Activated CD4-positive, alpha-beta memory T cell treated with anti-CD3 and anti-CD28 coated beads, Interleukin-2, amount 10 ng/mL, durations not matched to agents 7 days and 5 days (primary cell): ENCODE results near the gene PLXND1. TPM values are rescaled to one million over a fixed set of nuclear protein-coding genes. Genes with fewer than 3 reads are reported as not detected.

Experiments
- CTCF ChIA-PET: fragments of 350-600 bp; sonication (Branson Sonifier 250); formaldehyde crosslinking; loops from one replicate; lab custom pipeline; 2021; ENCODE audit warnings: antibody characterized with exemption, inconsistent platforms; lab: Charles Lee
- POLR2A ChIA-PET: fragments of 350-600 bp; sonication (Branson Sonifier 250); formaldehyde crosslinking; loops from one replicate; lab custom pipeline; 2021; ENCODE audit warnings: antibody characterized with exemption; lab: Charles Lee
- DNase-seq: peaks from one replicate; pipeline ENCODE4 v3.0.0-alpha.2; 2020
- H3K27ac Mint-ChIP-seq: one replicate; pipeline ENCODE4 v1.8.0; 2021; ENCODE audit warnings: mild to moderate bottlenecking, mixed read lengths
- H3K27me3 Mint-ChIP-seq: one replicate; pipeline ENCODE4 v1.8.0; 2021; ENCODE audit warnings: mixed read lengths
- H3K36me3 Mint-ChIP-seq: one replicate; pipeline ENCODE4 v1.8.0; 2021; ENCODE audit warnings: low read depth, mixed read lengths
- H3K4me1 Mint-ChIP-seq: one replicate; pipeline ENCODE4 v1.8.0; 2021; ENCODE audit warnings: mixed read lengths
- H3K4me3 Mint-ChIP-seq: one replicate; pipeline ENCODE4 v1.8.0; 2021; ENCODE audit warnings: mild to moderate bottlenecking, mixed read lengths
- H3K9me3 Mint-ChIP-seq: one replicate; pipeline ENCODE4 v1.8.0; 2021; ENCODE audit warnings: mixed read lengths
- total RNA-seq, 2 experiments: library from RNA; stranded (reverse); gene quantifications; one replicate each; pipeline ENCODE4 v1.2.3, GENCODE V29; 2021

The PLXND1 gene
- total RNA-seq, 2 experiments from 2014 or later: 13.4 to 18.0 TPM

DNA sequence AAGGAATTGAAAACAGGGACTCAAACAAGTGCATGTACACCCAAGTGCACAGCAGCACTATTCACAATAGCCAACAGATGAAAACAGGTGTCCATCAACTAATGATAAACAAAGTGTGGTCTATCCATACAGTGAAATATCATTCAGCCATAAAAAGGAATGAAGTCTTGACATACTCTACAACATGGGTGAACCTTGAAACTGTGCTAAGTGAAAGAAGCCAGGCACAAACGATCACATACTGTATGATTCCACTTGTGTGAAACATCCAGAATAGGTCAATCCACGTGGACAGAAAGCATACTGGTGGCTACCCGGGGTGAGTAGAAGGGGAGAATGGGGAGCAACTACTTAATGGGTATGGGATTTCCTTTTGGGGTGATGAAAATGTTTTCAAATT is 29.6 kb upstream of the PLXND1 start:
- no peaks in the 10 kb centered on the region for H3K9me3 Mint-ChIP-seq
- POLR2A ChIA-PET: no interaction called here
- no peak overlapping the region for H3K4me3 Mint-ChIP-seq
- H3K27ac Mint-ChIP-seq: no peak overlapping the region
- CTCF ChIA-PET: no interaction called here
- H3K27me3 Mint-ChIP-seq: peaks cover 16% of the 10 kb centered on the region
- H3K4me1 Mint-ChIP-seq: no peaks in the 10 kb centered on the region
- no peak for DNase-seq
- H3K36me3 Mint-ChIP-seq: no peaks in the 10 kb centered on the region

- Mint-ChIP-seq H3K27ac (no peak overlapping the region), H3K36me3 (no peaks in the 10 kb centered on the region), H3K4me3 (no peak overlapping the region), H3K9me3 (no peaks in the 10 kb centered on the region), H3K27me3 (peaks cover 16% of the 10 kb centered on the region), H3K4me1 (no peaks in the 10 kb centered on the region)
- no peak for DNase-seq
- POLR2A ChIA-PET: no interaction called here
- CTCF ChIA-PET: no interaction called here
These were observed 29.2 kb upstream of the PLXND1 start for GRCh38 chr3:129635656-129636055.

- Mint-ChIP-seq H3K4me3 (no peak overlapping the region), H3K9me3 (no peaks in the 10 kb centered on the region), H3K36me3 (no peaks in the 10 kb centered on the region), H3K27me3 (peaks cover 16% of the 10 kb centered on the region), H3K27ac (no peak overlapping the region), H3K4me1 (no peaks in the 10 kb centered on the region)
- ChIA-PET POLR2A (no interaction called here), CTCF (interaction anchor here (0.8 kb wide), 1 partner anchor 13 kb away, joined by 3 read pairs; no protein-coding TSS in a partner anchor)
- DNase-seq: no peak
These were observed 27.4 kb upstream of the PLXND1 start for GRCh38 chr3:129633751-129634481.

DNA sequence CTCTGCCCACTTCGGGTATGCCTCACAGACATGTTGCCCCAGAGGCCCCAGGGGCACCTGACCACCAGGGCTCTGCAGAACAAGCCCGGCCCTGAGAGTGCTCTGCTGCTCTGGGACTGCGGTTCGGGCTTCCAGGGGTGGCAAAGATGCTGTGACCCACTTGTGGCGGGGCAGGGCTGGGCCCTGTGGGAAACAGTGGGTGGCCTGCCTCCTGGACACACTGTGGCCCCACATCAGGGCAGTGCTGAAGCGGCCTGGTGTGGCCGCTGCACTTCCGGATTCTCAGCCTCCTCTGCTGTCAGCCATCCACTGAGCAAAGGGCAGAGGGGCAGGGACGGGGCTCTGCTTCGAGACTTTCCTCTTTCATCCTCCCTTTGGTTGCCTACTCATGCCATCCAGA is 26.5 kb upstream of the PLXND1 start:
- DNase-seq: no peak
- ChIA-PET POLR2A (no interaction called here), CTCF (no interaction called here)
- H3K4me1 Mint-ChIP-seq: peaks cover 3% of the 10 kb centered on the region
- no peaks in the 10 kb centered on the region for H3K36me3 Mint-ChIP-seq
- peaks cover 19% of the 10 kb centered on the region for H3K27me3 Mint-ChIP-seq
- H3K9me3 Mint-ChIP-seq: no peaks in the 10 kb centered on the region
- no peak overlapping the region for H3K27ac Mint-ChIP-seq
- H3K4me3 Mint-ChIP-seq: no peak overlapping the region

- ChIA-PET CTCF (interaction anchor here (1.7 kb wide), 1 partner anchor 142 kb away, joined by 4 read pairs; no protein-coding TSS in a partner anchor), POLR2A (no interaction called here)
- no peak overlapping the region for H3K27ac Mint-ChIP-seq
- DNase-seq: no peak
- no peaks in the 10 kb centered on the region for H3K36me3 Mint-ChIP-seq
- no peak overlapping the region for H3K4me3 Mint-ChIP-seq
- peaks cover 7% of the 10 kb centered on the region for H3K4me1 Mint-ChIP-seq
- H3K27me3 Mint-ChIP-seq: peaks cover 22% of the 10 kb centered on the region
- H3K9me3 Mint-ChIP-seq: no peaks in the 10 kb centered on the region
These were observed 26.1 kb upstream of the PLXND1 start for GRCh38 chr3:129632556-129632955.

DNA sequence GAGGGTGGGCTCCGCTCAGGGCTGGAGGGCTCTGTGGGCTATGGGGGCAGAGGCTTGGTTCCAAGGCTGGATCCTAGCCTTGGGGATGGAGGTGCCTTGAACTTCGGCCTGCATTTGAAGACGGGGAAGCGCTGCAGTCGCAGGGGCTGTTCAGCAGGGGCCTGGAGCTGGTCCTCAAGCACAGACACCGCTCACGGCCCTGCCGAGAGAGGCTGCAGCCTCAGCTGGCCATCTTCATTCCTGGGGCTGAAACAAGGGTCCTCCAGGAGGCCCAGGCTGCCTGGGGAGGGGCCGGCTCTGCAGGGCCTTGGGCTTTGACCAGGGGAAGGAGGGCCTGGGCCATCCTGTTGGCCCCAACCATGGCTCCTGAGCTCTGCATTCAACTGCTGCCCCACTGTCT is 25.6 kb upstream of the PLXND1 start:
- Mint-ChIP-seq H3K9me3 (no peaks in the 10 kb centered on the region), H3K36me3 (no peaks in the 10 kb centered on the region), H3K4me3 (no peak overlapping the region), H3K4me1 (peaks cover 12% of the 10 kb centered on the region), H3K27ac (no peak overlapping the region), H3K27me3 (peaks cover 19% of the 10 kb centered on the region)
- ChIA-PET POLR2A (no interaction called here), CTCF (interaction anchor here (1.7 kb wide), 1 partner anchor 142 kb away, joined by 4 read pairs; no protein-coding TSS in a partner anchor)
- DNase-seq: no peak

- H3K4me3 Mint-ChIP-seq: no peak overlapping the region
- peaks cover 23% of the 10 kb centered on the region for H3K4me1 Mint-ChIP-seq
- H3K27me3 Mint-ChIP-seq: peaks cover 7% of the 10 kb centered on the region
- no peaks in the 10 kb centered on the region for H3K9me3 Mint-ChIP-seq
- CTCF ChIA-PET: interaction anchor here (1.4 to 2.5 kb wide), 2 partner anchors 139 to 196 kb away, joined by 3 to 17 read pairs; no protein-coding TSS in a partner anchor
- no peak overlapping the region for H3K27ac Mint-ChIP-seq
- POLR2A ChIA-PET: no interaction called here
- H3K36me3 Mint-ChIP-seq: no peaks in the 10 kb centered on the region
- DNase-seq: no peak
These were observed 22.5 kb upstream of the PLXND1 start for GRCh38 chr3:129629011-129629410.

- DNase-seq: no peak
- Mint-ChIP-seq H3K4me3 (peak overlapping the region; percentile 80), H3K27me3 (peaks cover 7% of the 10 kb centered on the region), H3K36me3 (no peaks in the 10 kb centered on the region), H3K9me3 (no peaks in the 10 kb centered on the region), H3K4me1 (peaks cover 23% of the 10 kb centered on the region), H3K27ac (no peak overlapping the region)
- ChIA-PET POLR2A (interaction anchor here (1.0 to 1.3 kb wide), 4 partner anchors 23 to 264 kb away, joined by 3 to 5 read pairs (median 4); no protein-coding TSS in a partner anchor), CTCF (interaction anchor here (0.8 to 2.5 kb wide), 6 partner anchors 18 to 197 kb away, joined by 3 to 17 read pairs (median 3); no protein-coding TSS in a partner anchor)
These were observed 21.7 kb upstream of the PLXND1 start for GRCh38 chr3:129628169-129628522.

GRCh38 chr3:129627350-129628168 is 21.1 kb upstream of the PLXND1 start:
- Mint-ChIP-seq H3K4me3 (peak overlapping the region; percentile 80), H3K9me3 (no peaks in the 10 kb centered on the region), H3K36me3 (no peaks in the 10 kb centered on the region), H3K4me1 (peaks cover 23% of the 10 kb centered on the region), H3K27ac (peak overlapping the region; percentile 79), H3K27me3 (peaks cover 7% of the 10 kb centered on the region)
- POLR2A ChIA-PET: interaction anchor here (0.9 to 1.3 kb wide), 8 partner anchors 22 to 265 kb away, joined by 3 to 5 read pairs (median 3); no protein-coding TSS in a partner anchor
- DNase-seq: peak; percentile 73
- CTCF ChIA-PET: interaction anchor here (0.8 to 2.5 kb wide), 8 partner anchors 19 to 300 kb away, joined by 3 to 17 read pairs (median 3); no protein-coding TSS in a partner anchor

DNA sequence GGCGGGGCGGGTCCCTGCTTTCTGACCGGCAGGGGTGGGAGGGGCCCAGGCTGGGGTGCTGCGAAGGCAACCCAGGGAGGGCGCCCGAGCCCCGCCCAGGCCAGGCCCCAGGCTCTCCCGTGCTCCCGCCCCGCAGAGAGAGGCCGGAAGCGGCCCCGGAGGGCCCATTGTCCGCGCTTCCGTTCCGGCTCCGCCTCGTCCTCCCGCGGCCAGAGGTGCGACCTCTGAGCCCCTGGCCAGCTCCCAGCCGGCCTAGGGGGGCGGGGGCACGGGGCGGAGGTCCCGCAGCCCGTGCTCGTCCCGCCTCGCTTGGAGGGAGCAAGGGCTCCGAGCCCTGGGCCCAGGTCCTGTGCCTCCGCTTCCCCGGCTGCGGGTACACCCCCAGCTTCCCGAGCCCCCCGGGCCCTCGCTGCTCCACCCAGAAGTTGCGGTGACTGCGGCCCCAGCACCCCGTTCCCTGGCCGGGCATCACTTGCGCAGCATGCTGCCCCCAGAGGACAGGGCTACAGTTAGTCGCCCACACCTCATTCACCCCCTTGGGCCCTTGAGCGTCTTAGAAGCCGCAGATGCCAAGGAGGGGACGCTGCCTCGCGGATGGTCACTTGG is 20.4 kb upstream of the PLXND1 start:
- Mint-ChIP-seq H3K27ac (peak overlapping the region; percentile 79), H3K9me3 (no peaks in the 10 kb centered on the region), H3K4me1 (peaks cover 23% of the 10 kb centered on the region), H3K4me3 (peak overlapping the region; percentile 80), H3K27me3 (peaks cover 7% of the 10 kb centered on the region), H3K36me3 (no peaks in the 10 kb centered on the region)
- DNase-seq: peak; percentile 79
- POLR2A ChIA-PET: interaction anchor here (0.9 to 1.3 kb wide), 5 partner anchors 50 to 265 kb away, joined by 3 to 5 read pairs (median 3); no protein-coding TSS in a partner anchor
- CTCF ChIA-PET: interaction anchor here (1.0 to 2.5 kb wide), 4 partner anchors 38 to 301 kb away, joined by 3 to 17 read pairs (median 3); no protein-coding TSS in a partner anchor

DNA sequence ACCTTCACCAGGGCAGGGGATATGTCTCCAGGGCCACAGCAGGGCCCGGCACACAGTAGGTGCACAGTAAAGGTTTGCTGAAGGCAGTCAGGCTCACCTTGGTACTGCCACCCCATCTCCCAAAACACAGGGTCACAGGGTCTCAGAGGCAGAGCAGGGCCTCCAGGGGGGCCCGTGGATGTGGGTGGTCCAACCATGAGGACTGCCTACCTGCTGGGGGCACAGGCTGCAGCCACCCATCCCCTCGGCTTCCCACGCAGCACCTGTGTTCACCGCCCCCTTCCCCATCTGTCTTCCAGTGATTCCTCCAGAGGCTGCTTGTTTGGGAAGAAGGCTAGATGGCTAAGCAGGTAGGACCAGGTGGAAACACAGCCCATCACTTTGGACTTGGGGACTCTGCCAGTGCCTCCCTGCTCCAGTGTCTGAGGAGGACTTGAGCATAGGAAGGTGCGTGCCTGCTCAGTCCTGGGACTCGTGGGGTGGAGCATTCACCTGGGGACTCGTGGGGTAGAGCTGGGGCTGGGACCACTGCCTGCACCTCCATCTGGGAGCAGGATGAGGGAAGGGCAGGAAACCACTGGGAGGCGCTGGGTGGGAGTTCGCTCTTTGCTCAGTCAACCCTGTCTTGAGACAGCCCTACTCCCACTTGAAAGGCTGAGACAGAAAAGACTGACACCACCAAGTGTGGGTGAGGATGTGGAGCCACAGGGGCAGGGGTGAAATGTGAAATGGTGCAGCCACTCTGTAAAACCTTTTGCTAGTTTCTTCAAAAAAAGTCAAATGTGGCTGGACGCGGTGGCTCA is 18.8 kb upstream of the PLXND1 start:
- H3K4me3 Mint-ChIP-seq: peak overlapping the region; percentile 13
- POLR2A ChIA-PET: no interaction called here
- H3K27me3 Mint-ChIP-seq: peaks cover 7% of the 10 kb centered on the region
- CTCF ChIA-PET: no interaction called here
- no peak for DNase-seq
- no peaks in the 10 kb centered on the region for H3K9me3 Mint-ChIP-seq
- peaks cover 23% of the 10 kb centered on the region for H3K4me1 Mint-ChIP-seq
- H3K27ac Mint-ChIP-seq: no peak overlapping the region
- H3K36me3 Mint-ChIP-seq: no peaks in the 10 kb centered on the region
